DND-41 (cell line): ENCODE measurements around the gene SEPTIN11.

ENCODE experiments used
- EZH2 ChIP-seq: IDR thresholded peaks from 3 replicates; pipeline ENCODE4 v1.6.1; 2012; ENCODE audit warnings: borderline replicate concordance, low read depth, mild to moderate bottlenecking, moderate library complexity, low read length, inconsistent platforms; ENCODE audit not compliant: severe bottlenecking
- TF ChIP-seq, protein P1 (sequence below): IDR thresholded peaks from 2 replicates; pipeline ENCODE4 v1.5.1; 2012; ENCODE audit warnings: borderline replicate concordance, low read length, moderate library complexity, mild to moderate bottlenecking; ENCODE audit not compliant: poor library complexity, severe bottlenecking; ENCODE audit errors: extremely low read depth

DNA sequence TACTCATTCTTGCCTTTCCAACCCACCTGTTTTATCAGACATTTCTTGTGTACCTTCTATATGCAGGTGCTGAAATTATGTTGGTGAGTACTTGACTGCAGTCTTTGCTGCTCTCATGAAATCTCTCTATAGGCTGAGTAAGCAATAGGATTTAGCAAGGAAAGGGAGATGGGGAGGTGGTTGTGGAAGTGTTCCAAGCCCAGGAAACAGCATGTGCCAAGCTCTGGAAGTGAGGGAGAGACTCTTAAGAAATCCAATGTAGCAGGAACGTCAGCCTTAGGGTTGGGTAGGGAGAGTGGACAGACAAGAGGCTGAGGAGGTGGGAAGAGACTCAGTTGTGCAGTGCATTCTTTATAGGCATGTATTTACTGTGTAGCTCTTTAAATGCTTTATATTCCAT lies 5.6 kb downstream of the SEPTIN11 start:
- TF ChIP-seq, protein P1, sequence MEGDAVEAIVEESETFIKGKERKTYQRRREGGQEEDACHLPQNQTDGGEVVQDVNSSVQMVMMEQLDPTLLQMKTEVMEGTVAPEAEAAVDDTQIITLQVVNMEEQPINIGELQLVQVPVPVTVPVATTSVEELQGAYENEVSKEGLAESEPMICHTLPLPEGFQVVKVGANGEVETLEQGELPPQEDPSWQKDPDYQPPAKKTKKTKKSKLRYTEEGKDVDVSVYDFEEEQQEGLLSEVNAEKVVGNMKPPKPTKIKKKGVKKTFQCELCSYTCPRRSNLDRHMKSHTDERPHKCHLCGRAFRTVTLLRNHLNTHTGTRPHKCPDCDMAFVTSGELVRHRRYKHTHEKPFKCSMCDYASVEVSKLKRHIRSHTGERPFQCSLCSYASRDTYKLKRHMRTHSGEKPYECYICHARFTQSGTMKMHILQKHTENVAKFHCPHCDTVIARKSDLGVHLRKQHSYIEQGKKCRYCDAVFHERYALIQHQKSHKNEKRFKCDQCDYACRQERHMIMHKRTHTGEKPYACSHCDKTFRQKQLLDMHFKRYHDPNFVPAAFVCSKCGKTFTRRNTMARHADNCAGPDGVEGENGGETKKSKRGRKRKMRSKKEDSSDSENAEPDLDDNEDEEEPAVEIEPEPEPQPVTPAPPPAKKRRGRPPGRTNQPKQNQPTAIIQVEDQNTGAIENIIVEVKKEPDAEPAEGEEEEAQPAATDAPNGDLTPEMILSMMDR = no peak
- TF ChIP-seq EZH2 = no peak
